Activated CD4-positive, alpha-beta memory T cell treated with anti-CD3 and anti-CD28 coated beads for 36 hours (primary cell): ENCODE measurements around the gene GAR1. TPM values are rescaled to one million over a fixed set of nuclear protein-coding genes. Genes with fewer than 3 reads are reported as not detected.
A peak's percentile ranks its signal among the peaks of the same experiment; 100 is the strongest.
"Not testable (repeated sequence)": the region's sequence is repeated elsewhere in the genome, so short reads cannot be mapped to it uniquely, and the experiment has no call there.

Experiments
- CTCF ChIA-PET: fragments of 350-600 bp; sonication (Branson Sonifier 250); formaldehyde crosslinking; loops from one replicate; lab custom pipeline; 2021; ENCODE audit warnings: antibody characterized with exemption, inconsistent platforms; lab: Charles Lee
- POLR2A ChIA-PET: fragments of 350-600 bp; sonication (Branson Sonifier 250); formaldehyde crosslinking; loops from one replicate; lab custom pipeline; 2021; ENCODE audit warnings: antibody characterized with exemption; lab: Charles Lee
- DNase-seq: peaks from one replicate; pipeline ENCODE4 v3.0.0-alpha.2; 2020
- H3K27ac Mint-ChIP-seq: one replicate; pipeline ENCODE4 v1.8.0; 2021; ENCODE audit warnings: mixed read lengths
- H3K27me3 Mint-ChIP-seq: one replicate; pipeline ENCODE4 v1.8.0; 2021; ENCODE audit warnings: mixed read lengths
- H3K36me3 Mint-ChIP-seq: one replicate; pipeline ENCODE4 v1.8.0; 2021; ENCODE audit warnings: mixed read lengths
- H3K4me1 Mint-ChIP-seq: one replicate; pipeline ENCODE4 v1.8.0; 2021; ENCODE audit warnings: low read depth, mixed read lengths
- H3K4me3 Mint-ChIP-seq: one replicate; pipeline ENCODE4 v1.8.0; 2021; ENCODE audit warnings: mild to moderate bottlenecking, mixed read lengths
- H3K9me3 Mint-ChIP-seq: one replicate; pipeline ENCODE4 v1.8.0; 2021; ENCODE audit warnings: mixed read lengths
- intact Hi-C: fragments of 100-400 bp; cut with micrococcal nuclease; formaldehyde crosslinking; loops from one replicate; pipeline ENCODE4 v1.15.1; 2023
- total RNA-seq, 2 experiments: library from RNA; stranded (reverse); gene quantifications; one replicate each; pipeline ENCODE4 v1.2.3, GENCODE V29; 2021

Gene GAR1
- total RNA-seq: 10 to 100 TPM; 30.5 to 32.8 TPM

GRCh38 chr4:109815151-109816081 is at the start of gene GAR1:
Gene GAR1, plus strand, starts transcription at chr4:109815762. Its CDS starts 403 bp downstream, at chr4:109816165.
- intact Hi-C loops: loop anchor here (1.0 to 5.0 kb wide), 8 partner anchors 85 to 843 kb away; partner anchors contain the start of genes CASP6, PLA2G12A and SEC24B
- Mint-ChIP-seq H3K4me1 (peaks cover 39% of the 10 kb centered on the region), H3K36me3 (peaks cover 34% of the 10 kb centered on the region), H3K9me3 (no peaks in the 10 kb centered on the region), H3K4me3 (peak within 1 kb of the TSS; percentile 99), H3K27me3 (no peaks in the 10 kb centered on the region), H3K27ac (peak within 1 kb of the TSS; percentile 96)
- POLR2A ChIA-PET: interaction anchor here (1.0 kb wide), 1 partner anchor 382 kb away, joined by 4 read pairs; the partner anchor contains the start of gene SEC24B
- CTCF ChIA-PET: interaction anchor here (0.7 to 2.3 kb wide), 6 partner anchors 11 to 481 kb away, joined by 3 to 8 read pairs (median 4); partner anchors contain the start of genes CASP6, MCUB and SEC24B
- DNase-seq: peak; percentile 94

- H3K27me3 Mint-ChIP-seq, H3K9me3 Mint-ChIP-seq, H3K4me1 Mint-ChIP-seq, H3K27ac Mint-ChIP-seq, H3K36me3 Mint-ChIP-seq, H3K4me3 Mint-ChIP-seq, POLR2A ChIA-PET, CTCF ChIA-PET, intact Hi-C loops, DNase-seq: not testable (repeated sequence)
Observed at GRCh38 chr4:109782092-109782491, 33.5 kb upstream of the GAR1 start.

GRCh38 chr4:109786846-109787245 is 28.7 kb upstream of the GAR1 start:
- Mint-ChIP-seq H3K4me3 (no peak overlapping the region), H3K9me3 (no peaks in the 10 kb centered on the region), H3K4me1 (no peaks in the 10 kb centered on the region), H3K27me3 (no peaks in the 10 kb centered on the region), H3K36me3 (no peaks in the 10 kb centered on the region), H3K27ac (no peak overlapping the region)
- no peak for DNase-seq
- CTCF ChIA-PET: no interaction called here
- intact Hi-C loops: no loop called here
- POLR2A ChIA-PET: no interaction called here

GRCh38 chr4:109787807-109788206 is 27.8 kb upstream of the GAR1 start:
- intact Hi-C loops: no loop called here
- no peak for DNase-seq
- no peaks in the 10 kb centered on the region for H3K27me3 Mint-ChIP-seq
- no peaks in the 10 kb centered on the region for H3K9me3 Mint-ChIP-seq
- no peaks in the 10 kb centered on the region for H3K36me3 Mint-ChIP-seq
- ChIA-PET POLR2A (no interaction called here), CTCF (no interaction called here)
- H3K4me3 Mint-ChIP-seq: no peak overlapping the region
- no peaks in the 10 kb centered on the region for H3K4me1 Mint-ChIP-seq
- no peak overlapping the region for H3K27ac Mint-ChIP-seq

GRCh38 chr4:109795059-109795458 is 20.5 kb upstream of the GAR1 start:
- ChIA-PET POLR2A (no interaction called here), CTCF (no interaction called here)
- H3K4me1 Mint-ChIP-seq: no peaks in the 10 kb centered on the region
- H3K27ac Mint-ChIP-seq: no peak overlapping the region
- H3K36me3 Mint-ChIP-seq: peaks cover 10% of the 10 kb centered on the region
- intact Hi-C loops: no loop called here
- H3K4me3 Mint-ChIP-seq: no peak overlapping the region
- no peak for DNase-seq
- peaks cover 19% of the 10 kb centered on the region for H3K9me3 Mint-ChIP-seq
- peaks cover 6% of the 10 kb centered on the region for H3K27me3 Mint-ChIP-seq

- Mint-ChIP-seq H3K4me1 (no peaks in the 10 kb centered on the region), H3K27me3 (peaks cover 4% of the 10 kb centered on the region), H3K36me3 (peaks cover 7% of the 10 kb centered on the region), H3K27ac (no peak overlapping the region), H3K4me3 (no peak overlapping the region), H3K9me3 (peaks cover 18% of the 10 kb centered on the region)
- ChIA-PET CTCF (no interaction called here), POLR2A (no interaction called here)
- intact Hi-C loops: no loop called here
- DNase-seq: no peak
Observed at GRCh38 chr4:109798866-109799265, 16.7 kb upstream of the GAR1 start.

- Mint-ChIP-seq H3K9me3 (peaks cover 5% of the 10 kb centered on the region), H3K27me3 (peaks cover 3% of the 10 kb centered on the region), H3K36me3 (no peaks in the 10 kb centered on the region), H3K27ac (no peak overlapping the region), H3K4me1 (no peaks in the 10 kb centered on the region), H3K4me3 (no peak overlapping the region)
- ChIA-PET POLR2A (no interaction called here), CTCF (no interaction called here)
- no peak for DNase-seq
- intact Hi-C loops: loop anchor here (5.0 kb wide), 1 partner anchor 99 kb away; the partner anchor contains the start of gene CASP6
Observed at GRCh38 chr4:109801099-109801789, 14.3 kb upstream of the GAR1 start.

- intact Hi-C loops: loop anchor here (5.0 kb wide), 1 partner anchor 100 kb away; the partner anchor contains the start of gene CASP6
- Mint-ChIP-seq H3K27ac (no peak within 1 kb of the TSS), H3K4me1 (no peaks in the 10 kb centered on the region), H3K36me3 (no peaks in the 10 kb centered on the region), H3K4me3 (no peak within 1 kb of the TSS), H3K27me3 (peaks cover 3% of the 10 kb centered on the region), H3K9me3 (no peaks in the 10 kb centered on the region)
- CTCF ChIA-PET: no interaction called here
- POLR2A ChIA-PET: no interaction called here
- no peak for DNase-seq
Observed at GRCh38 chr4:109801895-109802319, 13.7 kb upstream of the GAR1 start, which contains the start of gene CFI. Gene CFI, minus strand, starts transcription at chr4:109801999. Its CDS starts 28 bp downstream, at chr4:109801971.

GRCh38 chr4:109803924-109804571 is 11.5 kb upstream of the GAR1 start:
- Mint-ChIP-seq H3K9me3 (no peaks in the 10 kb centered on the region), H3K27ac (no peak overlapping the region), H3K4me3 (no peak overlapping the region), H3K36me3 (no peaks in the 10 kb centered on the region), H3K4me1 (no peaks in the 10 kb centered on the region), H3K27me3 (peaks cover 3% of the 10 kb centered on the region)
- POLR2A ChIA-PET: no interaction called here
- DNase-seq: peak; percentile 16
- CTCF ChIA-PET: interaction anchor here (0.6 to 1.1 kb wide), 6 partner anchors 103 to 384 kb away, joined by 3 to 4 read pairs (median 4); no protein-coding TSS in a partner anchor
- intact Hi-C loops: loop anchor here (1.0 to 5.0 kb wide), 2 partner anchors 102 to 382 kb away; partner anchors contain the start of gene CASP6

GRCh38 chr4:109809655-109810054 is 5.9 kb upstream of the GAR1 start:
- POLR2A ChIA-PET: no interaction called here
- no peak overlapping the region for H3K27ac Mint-ChIP-seq

GRCh38 chr4:109810552-109811387 is 4.8 kb upstream of the GAR1 start:
- POLR2A ChIA-PET: no interaction called here
- no peak overlapping the region for H3K4me3 Mint-ChIP-seq
- peaks cover 6% of the 10 kb centered on the region for H3K4me1 Mint-ChIP-seq
- CTCF ChIA-PET: no interaction called here
- H3K27ac Mint-ChIP-seq: no peak overlapping the region
- no peaks in the 10 kb centered on the region for H3K27me3 Mint-ChIP-seq
- H3K9me3 Mint-ChIP-seq: no peaks in the 10 kb centered on the region
- intact Hi-C loops: no loop called here
- peaks cover 2% of the 10 kb centered on the region for H3K36me3 Mint-ChIP-seq
- DNase-seq: no peak

More at GRCh38 chr4:109809655-109810054, 5.9 kb upstream of the GAR1 start:
- Mint-ChIP-seq H3K9me3 (no peaks in the 10 kb centered on the region), H3K4me1 (peaks cover 4% of the 10 kb centered on the region), H3K36me3 (no peaks in the 10 kb centered on the region), H3K27me3 (peaks cover 3% of the 10 kb centered on the region), H3K4me3 (no peak overlapping the region)
- DNase-seq: no peak
- intact Hi-C loops: no loop called here
- CTCF ChIA-PET: no interaction called here
